ENCODE measurements around the gene ARMC2.

- TF ChIP-seq, protein P1, sequence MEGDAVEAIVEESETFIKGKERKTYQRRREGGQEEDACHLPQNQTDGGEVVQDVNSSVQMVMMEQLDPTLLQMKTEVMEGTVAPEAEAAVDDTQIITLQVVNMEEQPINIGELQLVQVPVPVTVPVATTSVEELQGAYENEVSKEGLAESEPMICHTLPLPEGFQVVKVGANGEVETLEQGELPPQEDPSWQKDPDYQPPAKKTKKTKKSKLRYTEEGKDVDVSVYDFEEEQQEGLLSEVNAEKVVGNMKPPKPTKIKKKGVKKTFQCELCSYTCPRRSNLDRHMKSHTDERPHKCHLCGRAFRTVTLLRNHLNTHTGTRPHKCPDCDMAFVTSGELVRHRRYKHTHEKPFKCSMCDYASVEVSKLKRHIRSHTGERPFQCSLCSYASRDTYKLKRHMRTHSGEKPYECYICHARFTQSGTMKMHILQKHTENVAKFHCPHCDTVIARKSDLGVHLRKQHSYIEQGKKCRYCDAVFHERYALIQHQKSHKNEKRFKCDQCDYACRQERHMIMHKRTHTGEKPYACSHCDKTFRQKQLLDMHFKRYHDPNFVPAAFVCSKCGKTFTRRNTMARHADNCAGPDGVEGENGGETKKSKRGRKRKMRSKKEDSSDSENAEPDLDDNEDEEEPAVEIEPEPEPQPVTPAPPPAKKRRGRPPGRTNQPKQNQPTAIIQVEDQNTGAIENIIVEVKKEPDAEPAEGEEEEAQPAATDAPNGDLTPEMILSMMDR (IDR thresholded peaks at IDR 0.05): no peak
- no peak for TF ChIP-seq EZH2phosphoT487 (IDR thresholded peaks at IDR 0.05)
- TF ChIP-seq EZH2 (IDR thresholded peaks at IDR 0.05): no peak
Measured at GRCh38 chr6:108941859-108942258, 93.6 kb downstream of the ARMC2 start.
